SK-N-SH (cell line): ENCODE data around the gene FAM3C.

Source experiments
- CHD2 ChIP-seq: fragments of 150-350 bp; IDR thresholded peaks from 2 replicates; pipeline ENCODE4 v1.6.1; 2018; ENCODE audit warnings: low read length; ENCODE audit not compliant: partially characterized antibody
- CTCF ChIP-seq: fragments of 200-600 bp; sonication (generic); IDR thresholded peaks from 2 replicates; pipeline ENCODE4 v1.6.1; 2017; ENCODE audit warnings: antibody characterized with exemption, mild to moderate bottlenecking, moderate library complexity
- EP300 ChIP-seq, 2 experiments: IDR thresholded peaks; 2 replicates each; pipeline versions ENCODE4 v1.4.0 to v1.6.1; 2012; ENCODE audit warnings: borderline replicate concordance in 1 of 2, low read depth in 1 of 2, low read length in 1 of 2
- IRF3 ChIP-seq: fragments of 150-350 bp; IDR thresholded peaks from 2 replicates; pipeline ENCODE4 v1.6.1; 2016; ENCODE audit warnings: mild to moderate bottlenecking, low read depth, low read length
- NRF1 ChIP-seq: IDR thresholded peaks from 2 replicates; pipeline ENCODE4 v1.6.1; 2012; ENCODE audit warnings: low read depth, mild to moderate bottlenecking, low read length
- PBX3 ChIP-seq: IDR thresholded peaks from 2 replicates; pipeline ENCODE4; 2012
- POLR2AphosphoS5 ChIP-seq: IDR thresholded peaks from 2 replicates; pipeline ENCODE4 v1.6.1; 2012; ENCODE audit warnings: low read depth, low read length
- RCOR1 ChIP-seq: fragments of 150-350 bp; IDR thresholded peaks from 2 replicates; pipeline ENCODE4 v1.6.1; 2017; ENCODE audit warnings: antibody characterized with exemption, low read length
- REST ChIP-seq: IDR thresholded peaks from 2 replicates; pipeline ENCODE4 v1.6.1; 2012; ENCODE audit warnings: mild to moderate bottlenecking, low read depth, low read length, moderate library complexity
- RFX5 ChIP-seq: IDR thresholded peaks from 2 replicates; pipeline ENCODE4 v1.6.1; 2012; ENCODE audit warnings: mild to moderate bottlenecking, improper control_type of control experiment, low read length
- SMC3 ChIP-seq: IDR thresholded peaks from 2 replicates; pipeline ENCODE4 v1.6.1; 2012; ENCODE audit warnings: low read depth, low read length, improper control_type of control experiment
- TEAD4 ChIP-seq: IDR thresholded peaks from 2 replicates; pipeline ENCODE4 v1.4.0; 2012; ENCODE audit warnings: mild to moderate bottlenecking, borderline replicate concordance; ENCODE audit not compliant: insufficient read depth
- USF1 ChIP-seq: IDR thresholded peaks from 2 replicates; pipeline ENCODE4 v1.4.0; 2012; ENCODE audit warnings: low read depth, borderline replicate concordance
- USF2 ChIP-seq: fragments of 150-350 bp; IDR thresholded peaks from 2 replicates; pipeline ENCODE4 v1.6.1; 2017; ENCODE audit warnings: antibody characterized with exemption, low read length, low read depth, borderline replicate concordance

- TF ChIP-seq USF2 (no peak), CTCF (no peak), PBX3 (no peak), USF1 (no peak), REST (no peak), NRF1 (no peak), TEAD4 (no peak), CHD2 (no peak), RFX5 (no peak), RCOR1 (no peak), EP300 (IDR thresholded peaks at IDR 0.05; ENCODE audit: borderline replicate concordance in 1 of 2, low read depth in 1 of 2, low read length in 1 of 2) (no peak), IRF3 (no peak), SMC3 (no peak), POLR2AphosphoS5 (no peak)
Measured at GRCh38 chr7:121303422-121304101, 92.5 kb downstream of the FAM3C start.
